ENCODE data around the gene AKAP6. TPM values are rescaled to one million over a fixed set of nuclear protein-coding genes. Genes with fewer than 3 reads are reported as not detected.

AKAP6 gene
- total RNA-seq, 2 experiments from 2014 or later: 1.1 to 1.4 TPM

GRCh38 chr14:32343926-32344430, 14.9 kb downstream of the AKAP6 start:
- Mint-ChIP-seq H3K9me3 (no peaks in the 10 kb centered on the region), H3K36me3 (ENCODE audit: low read depth) (no peaks in the 10 kb centered on the region), H3K4me3 (no peak overlapping the region), H3K27ac (no peak overlapping the region), H3K27me3 (no peaks in the 10 kb centered on the region), H3K4me1 (peaks cover 5% of the 10 kb centered on the region)
- ChIA-PET POLR2A (no interaction called here), CTCF (interaction anchor here (0.6 to 0.7 kb wide), 2 partner anchors 91 to 1840 kb away, joined by 4 to 5 read pairs; no protein-coding TSS in a partner anchor)
- DNase-seq: no peak

DNA sequence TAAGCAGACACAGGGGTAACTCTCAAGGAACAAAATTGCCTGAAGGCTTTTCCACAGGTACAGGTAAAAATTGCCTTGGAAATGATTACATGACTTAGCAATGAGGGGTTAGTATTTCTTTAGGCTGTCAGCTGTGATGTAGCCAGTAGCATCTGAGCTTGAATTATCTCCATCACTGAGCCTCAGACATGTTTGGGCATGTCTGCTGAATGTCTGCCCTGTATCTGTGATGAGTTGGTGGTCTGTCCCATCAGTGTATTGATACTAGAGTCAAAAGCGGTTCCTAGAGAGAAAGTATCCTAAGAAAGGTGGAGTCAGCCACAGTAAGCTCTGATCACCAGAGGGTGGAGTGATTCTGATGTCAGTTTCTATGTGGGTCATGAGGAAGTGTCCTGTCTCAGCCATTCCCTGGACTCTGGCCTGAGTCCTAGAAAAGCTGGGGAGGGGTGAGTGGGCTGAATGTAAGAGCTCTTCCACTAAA, 16.3 kb downstream of the AKAP6 start:
- Mint-ChIP-seq H3K27me3 (no peaks in the 10 kb centered on the region), H3K4me3 (no peak overlapping the region), H3K9me3 (no peaks in the 10 kb centered on the region), H3K27ac (no peak overlapping the region), H3K4me1 (peaks cover 6% of the 10 kb centered on the region), H3K36me3 (ENCODE audit: low read depth) (no peaks in the 10 kb centered on the region)
- ChIA-PET CTCF (no interaction called here), POLR2A (no interaction called here)
- no peak for DNase-seq

- DNase-seq: no peak
- Mint-ChIP-seq H3K4me3 (no peak overlapping the region), H3K9me3 (no peaks in the 10 kb centered on the region), H3K27ac (no peak overlapping the region), H3K4me1 (peaks cover 1% of the 10 kb centered on the region), H3K27me3 (no peaks in the 10 kb centered on the region), H3K36me3 (ENCODE audit: low read depth) (no peaks in the 10 kb centered on the region)
- POLR2A ChIA-PET: no interaction called here
- CTCF ChIA-PET: interaction anchor here (0.5 kb wide), 1 partner anchor 19 kb away, joined by 4 read pairs; no protein-coding TSS in a partner anchor
Observed at GRCh38 chr14:32349322-32349721, 20.2 kb downstream of the AKAP6 start.

DNA sequence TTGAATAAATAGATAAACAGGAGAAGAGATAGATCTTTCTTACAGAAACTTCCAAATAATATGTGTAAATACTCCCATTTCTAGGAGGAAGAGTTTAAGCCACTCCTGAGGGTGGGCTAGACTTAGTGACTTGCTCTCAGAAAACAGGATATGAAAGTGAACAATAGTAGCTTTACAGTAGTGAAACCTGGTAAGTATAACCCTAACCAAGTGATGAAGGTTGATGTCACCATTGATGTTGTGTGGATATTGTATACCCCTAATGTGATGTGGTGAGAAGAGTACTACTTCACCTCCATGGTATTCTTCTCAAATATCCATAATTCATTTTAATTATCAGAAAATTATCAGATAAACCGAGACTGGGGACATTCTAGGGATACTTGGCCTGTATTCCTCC, 20.9 kb downstream of the AKAP6 start:
- ChIA-PET POLR2A (interaction anchor here (0.6 kb wide), 1 partner anchor 27 kb away, joined by 3 read pairs; no protein-coding TSS in a partner anchor), CTCF (no interaction called here)
- no peaks in the 10 kb centered on the region for H3K27me3 Mint-ChIP-seq
- DNase-seq: no peak
- H3K4me1 Mint-ChIP-seq: peaks cover 1% of the 10 kb centered on the region
- H3K4me3 Mint-ChIP-seq: no peak overlapping the region
- H3K36me3 Mint-ChIP-seq (ENCODE audit: low read depth): no peaks in the 10 kb centered on the region
- H3K27ac Mint-ChIP-seq: no peak overlapping the region
- no peaks in the 10 kb centered on the region for H3K9me3 Mint-ChIP-seq

DNA sequence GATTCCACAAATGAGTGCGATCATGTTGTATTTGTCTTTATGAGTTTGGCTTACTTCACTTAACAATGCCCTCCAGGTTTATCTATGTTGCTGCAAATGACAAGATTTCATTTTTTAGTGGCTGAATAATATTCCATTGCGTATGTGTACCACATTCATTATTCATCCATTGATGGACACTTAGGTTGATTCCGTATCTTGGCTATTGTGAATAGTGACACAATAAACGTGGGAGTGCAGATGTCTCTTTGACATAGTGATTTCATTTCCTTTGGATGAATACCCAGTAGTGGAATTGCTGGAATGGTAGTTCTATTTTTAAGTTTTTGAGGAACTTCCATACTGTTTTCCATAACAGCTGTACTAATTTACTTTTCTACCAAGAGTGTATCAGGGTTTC, 23.5 kb downstream of the AKAP6 start:
- Mint-ChIP-seq H3K9me3 (no peaks in the 10 kb centered on the region), H3K4me1 (peaks cover 1% of the 10 kb centered on the region), H3K4me3 (no peak overlapping the region), H3K36me3 (ENCODE audit: low read depth) (no peaks in the 10 kb centered on the region), H3K27me3 (no peaks in the 10 kb centered on the region), H3K27ac (no peak overlapping the region)
- ChIA-PET POLR2A (no interaction called here), CTCF (no interaction called here)
- no peak for DNase-seq

DNA sequence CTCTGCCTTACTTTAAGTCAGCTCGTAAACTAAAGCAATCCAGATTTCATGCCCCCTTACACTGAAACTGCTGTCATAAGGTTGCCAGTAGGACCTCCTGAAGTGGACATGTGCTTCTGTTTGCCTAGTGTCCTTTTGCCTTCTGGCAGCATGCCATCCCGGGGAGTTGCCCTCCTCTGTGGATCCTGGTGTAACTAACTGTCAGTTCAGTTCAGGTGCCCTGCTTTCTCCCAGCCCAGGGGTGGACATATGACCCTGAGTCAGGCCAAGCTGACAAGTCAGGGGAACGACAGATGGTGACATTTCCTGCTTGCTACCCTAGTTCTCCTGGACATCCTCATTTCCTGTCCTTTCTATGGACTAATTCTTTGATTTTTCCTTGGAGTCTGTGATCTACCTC, 25.6 kb downstream of the AKAP6 start:
- no peak for DNase-seq
- Mint-ChIP-seq H3K27me3 (peaks cover 2% of the 10 kb centered on the region), H3K27ac (no peak overlapping the region), H3K36me3 (ENCODE audit: low read depth) (no peaks in the 10 kb centered on the region), H3K4me1 (no peaks in the 10 kb centered on the region), H3K4me3 (no peak overlapping the region), H3K9me3 (no peaks in the 10 kb centered on the region)
- ChIA-PET CTCF (no interaction called here), POLR2A (no interaction called here)

DNA sequence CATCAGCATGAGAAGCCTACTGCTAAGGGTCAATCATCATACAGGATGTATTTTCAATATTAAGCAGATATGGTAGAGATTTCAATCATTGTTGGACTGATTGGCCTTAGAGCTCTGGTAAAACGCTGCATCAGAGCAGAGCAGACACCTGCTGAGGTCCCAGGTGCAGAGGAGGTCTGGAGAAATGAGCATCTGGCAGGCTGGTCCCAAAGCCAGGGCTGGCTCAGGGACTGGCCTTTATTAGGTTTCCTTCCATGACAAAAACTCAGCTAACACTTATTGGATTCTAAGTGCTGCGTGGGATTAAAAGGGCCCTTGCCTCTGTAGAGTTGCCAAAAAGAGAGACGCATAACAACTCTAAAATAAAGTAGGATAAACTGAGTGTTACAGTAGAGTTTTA, 29.7 kb downstream of the AKAP6 start:
- POLR2A ChIA-PET: no interaction called here
- Mint-ChIP-seq H3K9me3 (no peaks in the 10 kb centered on the region), H3K4me1 (no peaks in the 10 kb centered on the region), H3K36me3 (ENCODE audit: low read depth) (no peaks in the 10 kb centered on the region), H3K4me3 (no peak overlapping the region), H3K27me3 (peaks cover 2% of the 10 kb centered on the region), H3K27ac (no peak overlapping the region)
- no peak for DNase-seq
- CTCF ChIA-PET: no interaction called here

DNA sequence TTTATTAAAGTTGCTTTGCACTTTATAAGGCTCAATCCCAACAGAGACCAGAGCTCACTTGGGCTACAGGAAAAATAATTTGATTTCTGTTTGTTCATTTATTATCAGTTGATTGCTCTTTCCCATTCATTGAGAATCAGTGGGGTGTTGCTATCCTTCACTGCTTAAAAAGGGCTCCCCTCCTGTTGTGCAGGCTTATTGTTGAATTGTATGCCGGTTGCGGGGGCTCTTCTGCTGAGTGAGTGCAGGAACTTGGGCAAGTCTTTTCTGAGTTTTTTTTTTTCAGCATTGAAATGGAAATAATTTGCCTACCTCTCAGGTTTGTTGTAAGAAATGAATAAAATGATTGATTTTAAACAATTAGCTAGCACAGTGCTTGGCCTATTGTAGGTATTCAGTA, 32.6 kb downstream of the AKAP6 start:
- ChIA-PET CTCF (interaction anchor here (0.6 kb wide), 1 partner anchor 21 kb away, joined by 3 read pairs; no protein-coding TSS in a partner anchor), POLR2A (no interaction called here)
- Mint-ChIP-seq H3K36me3 (ENCODE audit: low read depth) (no peaks in the 10 kb centered on the region), H3K9me3 (no peaks in the 10 kb centered on the region), H3K27me3 (peaks cover 3% of the 10 kb centered on the region), H3K4me1 (no peaks in the 10 kb centered on the region), H3K4me3 (no peak overlapping the region), H3K27ac (no peak overlapping the region)
- no peak for DNase-seq

DNA sequence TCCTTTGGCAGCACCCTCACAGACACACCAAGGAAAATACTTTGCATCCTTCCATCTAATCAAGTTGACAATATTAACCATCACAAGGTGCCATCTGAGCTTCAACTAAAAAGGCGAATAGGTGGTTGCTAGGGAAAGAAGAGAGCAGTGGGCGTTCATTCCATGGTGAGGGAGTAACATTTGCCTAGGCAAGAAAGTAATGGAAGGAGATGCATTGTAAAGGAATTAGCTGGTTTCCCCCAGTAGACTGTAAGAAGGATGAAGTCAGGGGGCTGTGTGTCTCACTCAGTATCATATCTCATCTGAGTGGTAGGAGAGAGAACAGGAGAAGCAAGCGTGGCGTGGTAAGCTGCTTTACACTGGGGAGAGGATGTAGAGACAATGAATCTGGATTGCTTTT, 34.7 kb downstream of the AKAP6 start:
- Mint-ChIP-seq H3K27me3 (peaks cover 7% of the 10 kb centered on the region), H3K27ac (no peak overlapping the region), H3K9me3 (no peaks in the 10 kb centered on the region), H3K4me3 (no peak overlapping the region), H3K4me1 (no peaks in the 10 kb centered on the region), H3K36me3 (ENCODE audit: low read depth) (no peaks in the 10 kb centered on the region)
- ChIA-PET CTCF (no interaction called here), POLR2A (no interaction called here)
- no peak for DNase-seq

DNA sequence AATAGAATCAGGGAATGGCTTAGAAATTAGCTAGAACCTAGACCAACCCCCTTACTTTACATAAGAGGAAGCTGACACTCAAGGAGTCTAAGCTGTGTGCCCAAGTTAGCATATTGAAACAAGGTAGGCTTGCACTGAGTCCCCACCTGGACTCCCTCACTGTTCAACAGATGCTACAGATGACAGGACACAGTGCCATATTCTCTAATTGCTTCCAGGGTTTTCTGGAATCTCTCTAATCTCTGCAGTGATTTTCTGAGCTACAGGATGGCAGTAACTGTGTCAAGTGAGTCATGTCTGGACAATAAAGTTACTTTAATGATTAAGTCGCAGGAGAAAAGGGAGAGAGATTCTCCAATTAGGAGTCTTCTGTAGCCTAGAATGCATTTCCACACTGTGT, 35.8 kb downstream of the AKAP6 start:
- peaks cover 5% of the 10 kb centered on the region for H3K27me3 Mint-ChIP-seq
- POLR2A ChIA-PET: no interaction called here
- H3K9me3 Mint-ChIP-seq: no peaks in the 10 kb centered on the region
- no peak overlapping the region for H3K27ac Mint-ChIP-seq
- H3K4me3 Mint-ChIP-seq: no peak overlapping the region
- CTCF ChIA-PET: interaction anchor here (0.6 kb wide), 1 partner anchor 8 kb away, joined by 7 read pairs; no protein-coding TSS in a partner anchor
- H3K4me1 Mint-ChIP-seq: no peaks in the 10 kb centered on the region
- DNase-seq: no peak
- H3K36me3 Mint-ChIP-seq (ENCODE audit: low read depth): no peaks in the 10 kb centered on the region

- Mint-ChIP-seq H3K4me3 (no peak overlapping the region), H3K9me3 (no peaks in the 10 kb centered on the region), H3K4me1 (peaks cover 7% of the 10 kb centered on the region), H3K27me3 (peaks cover 5% of the 10 kb centered on the region), H3K27ac (no peak overlapping the region), H3K36me3 (ENCODE audit: low read depth) (no peaks in the 10 kb centered on the region)
- DNase-seq: no peak
- ChIA-PET CTCF (no interaction called here), POLR2A (no interaction called here)
Observed at GRCh38 chr14:32366256-32366879, 37.3 kb downstream of the AKAP6 start.

- Mint-ChIP-seq H3K4me3 (no peak overlapping the region), H3K27me3 (peaks cover 5% of the 10 kb centered on the region), H3K4me1 (peaks cover 7% of the 10 kb centered on the region), H3K9me3 (no peaks in the 10 kb centered on the region), H3K27ac (no peak overlapping the region), H3K36me3 (ENCODE audit: low read depth) (no peaks in the 10 kb centered on the region)
- ChIA-PET POLR2A (no interaction called here), CTCF (no interaction called here)
- no peak for DNase-seq
Observed at GRCh38 chr14:32366986-32367385, 37.9 kb downstream of the AKAP6 start.

GRCh38 chr14:32367516-32367915, 38.4 kb downstream of the AKAP6 start:
- H3K27ac Mint-ChIP-seq: no peak overlapping the region
- ChIA-PET CTCF (no interaction called here), POLR2A (no interaction called here)
- DNase-seq: no peak
- H3K4me3 Mint-ChIP-seq: no peak overlapping the region
- H3K9me3 Mint-ChIP-seq: no peaks in the 10 kb centered on the region
- peaks cover 5% of the 10 kb centered on the region for H3K27me3 Mint-ChIP-seq
- H3K4me1 Mint-ChIP-seq: peaks cover 7% of the 10 kb centered on the region
- no peaks in the 10 kb centered on the region for H3K36me3 Mint-ChIP-seq (ENCODE audit: low read depth)

GRCh38 chr14:32368107-32368506, 39.0 kb downstream of the AKAP6 start:
- Mint-ChIP-seq H3K9me3 (no peaks in the 10 kb centered on the region), H3K36me3 (ENCODE audit: low read depth) (no peaks in the 10 kb centered on the region), H3K27ac (no peak overlapping the region), H3K4me1 (peaks cover 7% of the 10 kb centered on the region), H3K4me3 (no peak overlapping the region), H3K27me3 (peaks cover 5% of the 10 kb centered on the region)
- CTCF ChIA-PET: interaction anchor here (0.7 kb wide), 1 partner anchor 19 kb away, joined by 4 read pairs; no protein-coding TSS in a partner anchor
- POLR2A ChIA-PET: no interaction called here
- DNase-seq: no peak
